Measurements from ENCODE around the gene RAC3.

DNA sequence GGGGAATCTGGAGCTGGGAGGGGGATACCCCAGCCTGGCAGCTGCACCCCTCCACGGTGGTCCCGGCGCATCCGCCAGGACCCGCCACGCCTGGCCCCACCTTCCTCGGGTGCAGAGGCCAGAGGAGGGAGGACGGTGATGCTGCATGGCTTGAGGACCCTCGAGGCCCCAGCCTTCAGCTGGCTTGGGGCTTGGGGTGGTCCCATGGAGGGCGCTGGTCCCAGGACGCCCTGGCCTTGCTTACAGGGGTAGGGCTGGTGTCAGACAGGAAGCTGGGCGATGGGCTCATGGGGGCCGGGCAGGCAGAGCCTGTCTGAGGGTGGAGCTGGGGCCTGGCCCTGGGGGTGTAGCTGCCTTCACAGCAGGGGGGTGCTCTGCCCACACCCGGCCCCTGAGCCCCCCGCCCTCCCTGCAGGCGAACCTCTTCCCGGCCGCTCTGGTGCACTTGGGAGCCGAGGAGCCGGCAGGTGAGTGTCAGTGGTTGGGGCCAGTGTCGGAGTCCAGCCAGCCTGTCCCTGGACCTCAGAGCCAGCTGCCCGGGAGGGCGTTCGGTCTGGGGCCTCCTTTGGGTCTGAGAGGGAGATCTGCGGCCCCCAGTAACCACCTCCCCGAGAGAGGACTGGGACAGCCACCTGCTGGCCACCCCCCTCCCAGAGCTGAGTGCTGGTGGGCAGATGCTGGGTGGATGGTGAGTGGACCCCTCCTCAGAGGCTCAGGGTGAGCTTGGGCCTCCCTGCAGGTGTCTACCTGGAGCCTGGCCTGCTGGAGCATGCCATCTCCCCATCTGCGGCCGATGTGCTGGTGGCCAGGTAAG lies 15.2 kb upstream of the RAC3 start:
- TF ChIP-seq CTCF (IDR thresholded peaks at IDR 0.05; ENCODE audit: insufficient read depth, low read depth, low read length) (no peak), EZH2 (IDR thresholded peaks at IDR 0.05; ENCODE audit: insufficient read depth, low read length) (no peak)

Measured in astrocyte (in vitro differentiated cells and primary cell).